ENCODE measurements around the gene SSBP4. TPM values are rescaled to one million over a fixed set of nuclear protein-coding genes. Genes with fewer than 3 reads are reported as not detected.

SSBP4 gene
- total and polyA plus RNA-seq, 12 donors, result 17.6 to 51.6 (median 30.1) TPM

GRCh38 chr19:18430417-18431144, 11.4 kb downstream of the SSBP4 start:
- WGBS, 2 donors, result 89 to 92% methylated on average over 21 of the region's 21 CpGs
- Histone ChIP-seq H3K36me3 (peaks cover 0 to 33% (median 0%) of the 10 kb centered on the region in 9 donors), H3K9me3 (no peaks in the 10 kb centered on the region), H3K4me3 (no peak overlapping the region), H3K27ac (no peak overlapping the region), H3K27me3 (no peaks in the 10 kb centered on the region), H3K4me1 (peaks cover 24 to 71% (median 49%) of the 10 kb centered on the region in 9 donors)
- DNase-seq (peak in 1 of 2 donors; percentile 15), ATAC-seq (no peak)
- intact Hi-C loops (cut with DNase I), result no loop called here
- no peak for TF ChIP-seq CTCF (IDR thresholded peaks at IDR 0.05)

GRCh38 chr19:18431351-18432197, 12.4 kb downstream of the SSBP4 start:
- WGBS, 2 donors, result 83 to 92% methylated on average over 33 to 34 of the region's 34 CpGs
- H3K27ac ChIP-seq, result no peak overlapping the region
- peaks cover 15 to 67% (median 40%) of the 10 kb centered on the region in 9 donors for H3K4me1 ChIP-seq
- DNase-seq (peak in 1 of 2 donors; percentile 17), ATAC-seq (no peak)
- peaks cover 0 to 1% (median 0%) of the 10 kb centered on the region in 7 donors for H3K27me3 ChIP-seq
- TF ChIP-seq CTCF (IDR thresholded peaks at IDR 0.05), result no peak
- H3K9me3 ChIP-seq, result no peaks in the 10 kb centered on the region
- no peak overlapping the region for H3K4me3 ChIP-seq
- intact Hi-C loops (cut with DNase I), result no loop called here
- H3K36me3 ChIP-seq, result peaks cover 0 to 40% (median 0%) of the 10 kb centered on the region in 9 donors

GRCh38 chr19:18432275-18433014, 13.2 kb downstream of the SSBP4 start:
- WGBS, 2 donors, result 78 to 79% methylated on average over 12 to 13 of the region's 13 CpGs
- intact Hi-C loops (cut with DNase I), result no loop called here
- Histone ChIP-seq H3K4me3 (peak overlapping the region in 7 of 10 donors; percentile 42 to 57 (median 51)), H3K27ac (peak overlapping the region in 5 of 10 donors; percentile 32 to 62 (median 44)), H3K4me1 (peaks cover 18 to 66% (median 40%) of the 10 kb centered on the region in 9 donors), H3K9me3 (no peaks in the 10 kb centered on the region), H3K36me3 (peaks cover 0 to 35% (median 0%) of the 10 kb centered on the region in 9 donors), H3K27me3 (peaks cover 0 to 9% (median 0%) of the 10 kb centered on the region in 7 donors)
- no peak for TF ChIP-seq CTCF (IDR thresholded peaks at IDR 0.05)
- no peak for DNase-seq
- no peak for ATAC-seq

Measured in heart right ventricle (tissue), 16 donors.